ENCODE measurements around the gene PDZRN3. TPM values are rescaled to one million over a fixed set of nuclear protein-coding genes. Genes with fewer than 3 reads are reported as not detected.
A peak's percentile ranks its signal among the peaks of the same experiment; 100 is the strongest.

The PDZRN3 gene
- polyA plus RNA-seq, 1 of the 3 experiments (the other 2 are of a cell fraction), result 10.3 TPM

DNA sequence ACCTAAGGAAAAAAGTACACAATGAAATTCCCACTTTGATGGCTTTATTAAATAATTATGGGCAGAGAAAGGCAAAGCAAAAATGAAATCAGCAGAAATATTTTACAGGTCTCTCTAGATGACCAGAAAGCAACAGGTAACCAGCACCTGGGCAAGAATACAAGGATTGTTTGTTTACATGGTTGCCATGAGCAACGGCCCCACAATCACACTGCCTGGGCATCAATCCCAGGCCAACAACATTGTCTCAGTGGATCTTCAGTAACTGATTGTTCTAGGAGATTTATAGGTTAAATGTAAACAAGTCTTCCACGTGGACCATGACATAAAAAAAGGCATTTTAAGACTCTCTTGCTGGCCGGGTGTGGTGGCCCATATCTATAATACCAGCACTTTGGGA is 82.6 kb downstream of the PDZRN3 start:
- H3K36me3 ChIP-seq (replicated peaks in 1 of 2; ENCODE audit: control insufficient read depth in 1 of 2, insufficient read depth in 2 of 2, low read length in 1 of 2), result peaks cover 0 to 12% of the 10 kb centered on the region in 2 experiments
- no peaks in the 10 kb centered on the region; the same call in 1 of the 2 replicates for H4K20me1 ChIP-seq (ENCODE audit: insufficient read depth)
- H3K27ac ChIP-seq (ENCODE audit: low read depth in 2 of 2, low read length in 1 of 2), result peak overlapping the region in 1 of 2 experiments; percentile 37; a peak in 2 of 4 replicates
- H3K79me2 ChIP-seq (ENCODE audit: insufficient read depth), result peaks cover 66% of the 10 kb centered on the region
- no peak overlapping the region for H3K4me2 ChIP-seq
- no peak for DNase-seq
- WGBS (ENCODE audit: low lambda C conversion rate), result 75% methylated on average over 3 of the region's 3 CpGs
- H3K27me3 ChIP-seq (ENCODE audit: insufficient read depth), result no peaks in the 10 kb centered on the region
- H3K9ac ChIP-seq, result no peak overlapping the region
- H3K9me3 ChIP-seq, result no peaks in the 10 kb centered on the region
- TF ChIP-seq, protein P1, sequence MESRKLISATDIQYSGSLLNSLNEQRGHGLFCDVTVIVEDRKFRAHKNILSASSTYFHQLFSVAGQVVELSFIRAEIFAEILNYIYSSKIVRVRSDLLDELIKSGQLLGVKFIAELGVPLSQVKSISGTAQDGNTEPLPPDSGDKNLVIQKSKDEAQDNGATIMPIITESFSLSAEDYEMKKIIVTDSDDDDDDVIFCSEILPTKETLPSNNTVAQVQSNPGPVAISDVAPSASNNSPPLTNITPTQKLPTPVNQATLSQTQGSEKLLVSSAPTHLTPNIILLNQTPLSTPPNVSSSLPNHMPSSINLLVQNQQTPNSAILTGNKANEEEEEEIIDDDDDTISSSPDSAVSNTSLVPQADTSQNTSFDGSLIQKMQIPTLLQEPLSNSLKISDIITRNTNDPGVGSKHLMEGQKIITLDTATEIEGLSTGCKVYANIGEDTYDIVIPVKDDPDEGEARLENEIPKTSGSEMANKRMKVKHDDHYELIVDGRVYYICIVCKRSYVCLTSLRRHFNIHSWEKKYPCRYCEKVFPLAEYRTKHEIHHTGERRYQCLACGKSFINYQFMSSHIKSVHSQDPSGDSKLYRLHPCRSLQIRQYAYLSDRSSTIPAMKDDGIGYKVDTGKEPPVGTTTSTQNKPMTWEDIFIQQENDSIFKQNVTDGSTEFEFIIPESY (IDR thresholded peaks at IDR 0.05; ENCODE audit: borderline replicate concordance, low read depth), result no peak
- no peak for TF ChIP-seq SMC3 (IDR thresholded peaks at IDR 0.05; ENCODE audit: low read depth, low read length)
- no peak for TF ChIP-seq JUND (IDR thresholded peaks at IDR 0.05)
- TF ChIP-seq, protein P2, sequence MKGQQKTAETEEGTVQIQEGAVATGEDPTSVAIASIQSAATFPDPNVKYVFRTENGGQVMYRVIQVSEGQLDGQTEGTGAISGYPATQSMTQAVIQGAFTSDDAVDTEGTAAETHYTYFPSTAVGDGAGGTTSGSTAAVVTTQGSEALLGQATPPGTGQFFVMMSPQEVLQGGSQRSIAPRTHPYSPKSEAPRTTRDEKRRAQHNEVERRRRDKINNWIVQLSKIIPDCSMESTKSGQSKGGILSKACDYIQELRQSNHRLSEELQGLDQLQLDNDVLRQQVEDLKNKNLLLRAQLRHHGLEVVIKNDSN (IDR thresholded peaks at IDR 0.05; ENCODE audit: borderline replicate concordance, low read depth), result no peak
- TF ChIP-seq, protein P3, sequence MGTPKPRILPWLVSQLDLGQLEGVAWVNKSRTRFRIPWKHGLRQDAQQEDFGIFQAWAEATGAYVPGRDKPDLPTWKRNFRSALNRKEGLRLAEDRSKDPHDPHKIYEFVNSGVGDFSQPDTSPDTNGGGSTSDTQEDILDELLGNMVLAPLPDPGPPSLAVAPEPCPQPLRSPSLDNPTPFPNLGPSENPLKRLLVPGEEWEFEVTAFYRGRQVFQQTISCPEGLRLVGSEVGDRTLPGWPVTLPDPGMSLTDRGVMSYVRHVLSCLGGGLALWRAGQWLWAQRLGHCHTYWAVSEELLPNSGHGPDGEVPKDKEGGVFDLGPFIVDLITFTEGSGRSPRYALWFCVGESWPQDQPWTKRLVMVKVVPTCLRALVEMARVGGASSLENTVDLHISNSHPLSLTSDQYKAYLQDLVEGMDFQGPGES (IDR thresholded peaks at IDR 0.05; ENCODE audit: low read depth, low read length), result no peak
- TF ChIP-seq, protein P4, sequence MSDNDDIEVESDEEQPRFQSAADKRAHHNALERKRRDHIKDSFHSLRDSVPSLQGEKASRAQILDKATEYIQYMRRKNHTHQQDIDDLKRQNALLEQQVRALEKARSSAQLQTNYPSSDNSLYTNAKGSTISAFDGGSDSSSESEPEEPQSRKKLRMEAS (IDR thresholded peaks at IDR 0.05; ENCODE audit: low read depth), result no peak
- TF ChIP-seq, protein P5, sequence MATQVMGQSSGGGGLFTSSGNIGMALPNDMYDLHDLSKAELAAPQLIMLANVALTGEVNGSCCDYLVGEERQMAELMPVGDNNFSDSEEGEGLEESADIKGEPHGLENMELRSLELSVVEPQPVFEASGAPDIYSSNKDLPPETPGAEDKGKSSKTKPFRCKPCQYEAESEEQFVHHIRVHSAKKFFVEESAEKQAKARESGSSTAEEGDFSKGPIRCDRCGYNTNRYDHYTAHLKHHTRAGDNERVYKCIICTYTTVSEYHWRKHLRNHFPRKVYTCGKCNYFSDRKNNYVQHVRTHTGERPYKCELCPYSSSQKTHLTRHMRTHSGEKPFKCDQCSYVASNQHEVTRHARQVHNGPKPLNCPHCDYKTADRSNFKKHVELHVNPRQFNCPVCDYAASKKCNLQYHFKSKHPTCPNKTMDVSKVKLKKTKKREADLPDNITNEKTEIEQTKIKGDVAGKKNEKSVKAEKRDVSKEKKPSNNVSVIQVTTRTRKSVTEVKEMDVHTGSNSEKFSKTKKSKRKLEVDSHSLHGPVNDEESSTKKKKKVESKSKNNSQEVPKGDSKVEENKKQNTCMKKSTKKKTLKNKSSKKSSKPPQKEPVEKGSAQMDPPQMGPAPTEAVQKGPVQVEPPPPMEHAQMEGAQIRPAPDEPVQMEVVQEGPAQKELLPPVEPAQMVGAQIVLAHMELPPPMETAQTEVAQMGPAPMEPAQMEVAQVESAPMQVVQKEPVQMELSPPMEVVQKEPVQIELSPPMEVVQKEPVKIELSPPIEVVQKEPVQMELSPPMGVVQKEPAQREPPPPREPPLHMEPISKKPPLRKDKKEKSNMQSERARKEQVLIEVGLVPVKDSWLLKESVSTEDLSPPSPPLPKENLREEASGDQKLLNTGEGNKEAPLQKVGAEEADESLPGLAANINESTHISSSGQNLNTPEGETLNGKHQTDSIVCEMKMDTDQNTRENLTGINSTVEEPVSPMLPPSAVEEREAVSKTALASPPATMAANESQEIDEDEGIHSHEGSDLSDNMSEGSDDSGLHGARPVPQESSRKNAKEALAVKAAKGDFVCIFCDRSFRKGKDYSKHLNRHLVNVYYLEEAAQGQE (IDR thresholded peaks at IDR 0.05; ENCODE audit: low read depth, low read length), result no peak
- TF ChIP-seq YY1 (IDR thresholded peaks at IDR 0.05; ENCODE audit: low read depth), result no peak
- no peak for TF ChIP-seq RFX5 (IDR thresholded peaks at IDR 0.05; ENCODE audit: low read length)
- TF ChIP-seq, protein P6, sequence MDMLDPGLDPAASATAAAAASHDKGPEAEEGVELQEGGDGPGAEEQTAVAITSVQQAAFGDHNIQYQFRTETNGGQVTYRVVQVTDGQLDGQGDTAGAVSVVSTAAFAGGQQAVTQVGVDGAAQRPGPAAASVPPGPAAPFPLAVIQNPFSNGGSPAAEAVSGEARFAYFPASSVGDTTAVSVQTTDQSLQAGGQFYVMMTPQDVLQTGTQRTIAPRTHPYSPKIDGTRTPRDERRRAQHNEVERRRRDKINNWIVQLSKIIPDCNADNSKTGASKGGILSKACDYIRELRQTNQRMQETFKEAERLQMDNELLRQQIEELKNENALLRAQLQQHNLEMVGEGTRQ (IDR thresholded peaks at IDR 0.05; ENCODE audit: borderline replicate concordance, low read depth, low read length), result no peak
- TF ChIP-seq, protein P7, sequence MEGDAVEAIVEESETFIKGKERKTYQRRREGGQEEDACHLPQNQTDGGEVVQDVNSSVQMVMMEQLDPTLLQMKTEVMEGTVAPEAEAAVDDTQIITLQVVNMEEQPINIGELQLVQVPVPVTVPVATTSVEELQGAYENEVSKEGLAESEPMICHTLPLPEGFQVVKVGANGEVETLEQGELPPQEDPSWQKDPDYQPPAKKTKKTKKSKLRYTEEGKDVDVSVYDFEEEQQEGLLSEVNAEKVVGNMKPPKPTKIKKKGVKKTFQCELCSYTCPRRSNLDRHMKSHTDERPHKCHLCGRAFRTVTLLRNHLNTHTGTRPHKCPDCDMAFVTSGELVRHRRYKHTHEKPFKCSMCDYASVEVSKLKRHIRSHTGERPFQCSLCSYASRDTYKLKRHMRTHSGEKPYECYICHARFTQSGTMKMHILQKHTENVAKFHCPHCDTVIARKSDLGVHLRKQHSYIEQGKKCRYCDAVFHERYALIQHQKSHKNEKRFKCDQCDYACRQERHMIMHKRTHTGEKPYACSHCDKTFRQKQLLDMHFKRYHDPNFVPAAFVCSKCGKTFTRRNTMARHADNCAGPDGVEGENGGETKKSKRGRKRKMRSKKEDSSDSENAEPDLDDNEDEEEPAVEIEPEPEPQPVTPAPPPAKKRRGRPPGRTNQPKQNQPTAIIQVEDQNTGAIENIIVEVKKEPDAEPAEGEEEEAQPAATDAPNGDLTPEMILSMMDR (IDR thresholded peaks at IDR 0.05), result no peak
- TF ChIP-seq EP300 (IDR thresholded peaks at IDR 0.05; ENCODE audit: borderline replicate concordance in 1 of 2, low read depth in 1 of 2, low read length in 1 of 2), result no peak
- CTCF ChIA-PET, result interaction anchor here (0.6 kb wide), 1 partner anchor 215 kb away, joined by 3 read pairs; no protein-coding TSS in a partner anchor
- POLR2A ChIA-PET, result no interaction called here
- no peak overlapping the region for H2AFZ ChIP-seq (ENCODE audit: low read depth)
- H3K4me1 ChIP-seq (ENCODE audit: control insufficient read depth in 1 of 2, insufficient read depth in 2 of 2, low read depth in 1 of 2, low read length in 1 of 2), result peaks cover 13 to 17% of the 10 kb centered on the region in 2 experiments; a peak in 3 of 4 replicates
- peaks cover 22% of the 10 kb centered on the region for H3F3A ChIP-seq (replicated peaks; ENCODE audit: insufficient read depth)
- no peak overlapping the region for H3K4me3 ChIP-seq (ENCODE audit: low read depth in 2 of 2, low read length in 1 of 2)
- no peaks in the 10 kb centered on the region for H3K9me2 ChIP-seq

Data from SK-N-SH (cell line).